Skeletal muscle cell (primary cell): ENCODE results near the gene NEXMIF.
A peak's percentile ranks its signal among the peaks of the same experiment; 100 is the strongest.
"Not testable (repeated sequence)": the region's sequence is repeated elsewhere in the genome, so short reads cannot be mapped to it uniquely, and the experiment has no call there.

Experiments used
- DNase-seq: peaks from one replicate; pipeline ENCODE4 v3.0.0-alpha.2; 2010; ENCODE audit warnings: low read depth
- H3K4me3 ChIP-seq: 2 replicates; pipeline ENCODE4 v1.5.1; 2011; ENCODE audit warnings: low read depth, mild to moderate bottlenecking, control low read depth, low read length, moderate library complexity

NEXMIF gene

GRCh38 chrX:74925225-74926088 lies at the start of gene NEXMIF:
NEXMIF (minus strand) TSS chrX:74925452.
- DNase-seq: no peak
- peak within 1 kb of the TSS; percentile 40 for H3K4me3 ChIP-seq

GRCh38 chrX:74961962-74962361 lies 36.7 kb upstream of the NEXMIF start:
- DNase-seq, H3K4me3 ChIP-seq: not testable (repeated sequence)

GRCh38 chrX:74949717-74950116 lies 24.5 kb upstream of the NEXMIF start:
- no peak overlapping the region for H3K4me3 ChIP-seq
- DNase-seq: no peak

- no peak for DNase-seq
Observed at GRCh38 chrX:74940414-74940813, 15.2 kb upstream of the NEXMIF start.

GRCh38 chrX:74931214-74931613 lies 6.0 kb upstream of the NEXMIF start:
- no peak for DNase-seq
- H3K4me3 ChIP-seq: no peak overlapping the region

More at GRCh38 chrX:74940414-74940813, 15.2 kb upstream of the NEXMIF start:
- H3K4me3 ChIP-seq: no peak overlapping the region

GRCh38 chrX:74924449-74925224 lies 615 bp downstream of the NEXMIF start:
- DNase-seq: no peak
- H3K4me3 ChIP-seq: peak overlapping the region; percentile 40

GRCh38 chrX:74923942-74924448 lies 1.3 kb downstream of the NEXMIF start:
- H3K4me3 ChIP-seq: peak overlapping the region; percentile 40
- no peak for DNase-seq

GRCh38 chrX:74922922-74923543 lies 2.2 kb downstream of the NEXMIF start:
- H3K4me3 ChIP-seq: no peak overlapping the region
- no peak for DNase-seq

GRCh38 chrX:74911494-74911893 lies 13.8 kb downstream of the NEXMIF start:
- DNase-seq: no peak
- no peak overlapping the region for H3K4me3 ChIP-seq

- no peak overlapping the region for H3K4me3 ChIP-seq
- DNase-seq: no peak
Observed at GRCh38 chrX:74906417-74906816, 18.8 kb downstream of the NEXMIF start.

- no peak overlapping the region for H3K4me3 ChIP-seq
- DNase-seq: no peak
Observed at GRCh38 chrX:74902806-74903205, 22.4 kb downstream of the NEXMIF start.

GRCh38 chrX:74892561-74892960 lies 32.7 kb downstream of the NEXMIF start:
- H3K4me3 ChIP-seq: no peak overlapping the region
- no peak for DNase-seq

- no peak for DNase-seq
- no peak overlapping the region for H3K4me3 ChIP-seq
Observed at GRCh38 chrX:74890676-74891430, 34.4 kb downstream of the NEXMIF start.

- not testable (repeated sequence) for DNase-seq, H3K4me3 ChIP-seq
Observed at GRCh38 chrX:74882383-74882782, 42.9 kb downstream of the NEXMIF start.

GRCh38 chrX:74865725-74866124 lies 59.5 kb downstream of the NEXMIF start:
- DNase-seq: no peak
- no peak overlapping the region for H3K4me3 ChIP-seq

- H3K4me3 ChIP-seq: no peak overlapping the region
- no peak for DNase-seq
Observed at GRCh38 chrX:74853255-74853654, 72.0 kb downstream of the NEXMIF start.

GRCh38 chrX:74835566-74835965 lies 89.7 kb downstream of the NEXMIF start:
- H3K4me3 ChIP-seq: no peak overlapping the region
- DNase-seq: no peak

GRCh38 chrX:74819797-74820196 lies 105.5 kb downstream of the NEXMIF start:
- not testable (repeated sequence) for DNase-seq, H3K4me3 ChIP-seq

GRCh38 chrX:74814681-74815080 lies 110.6 kb downstream of the NEXMIF start:
- H3K4me3 ChIP-seq: no peak overlapping the region
- DNase-seq: no peak
